Lung (tissue), 12 donors: Measurements from ENCODE around the gene ZNF155. TPM values are rescaled to one million over a fixed set of nuclear protein-coding genes. Genes with fewer than 3 reads are reported as not detected.
"Not testable (repeated sequence)": the region's sequence is repeated elsewhere in the genome, so short reads cannot be mapped to it uniquely, and the experiment has no call there.

Source experiments
- ATAC-seq: fragments of 200-7000 bp; cut with Tn5 transposase; one replicate; pipeline ENCODE4 v1.9.1; 2020; ENCODE audit warnings: moderate number of reproducible peaks; ENCODE audit not compliant: insufficient read depth, low FRiP score
- DNase-seq, 3 donors: peaks; one replicate each; pipeline ENCODE4 v3.0.0-alpha.2; 2013 to 2017
- H3K27ac ChIP-seq, 2 donors: one replicate each; pipeline ENCODE4 v1.5.1; 2013; ENCODE audit warnings: mild to moderate bottlenecking in 2 of 2, moderate library complexity in 2 of 2, control low read depth in 1 of 2, inconsistent platforms in 1 of 2, low read depth in 1 of 2, low read length in 1 of 2
- H3K27me3 ChIP-seq, 3 donors: one replicate each; pipeline ENCODE4 v1.5.1; 2013; ENCODE audit warnings: low read length in 2 of 3; ENCODE audit not compliant: control insufficient read depth in 3 of 3, insufficient read depth in 3 of 3
- H3K36me3 ChIP-seq, 4 donors: one replicate each; pipeline ENCODE4 v1.5.1; 2013; ENCODE audit warnings: low read length in 4 of 4, mild to moderate bottlenecking in 1 of 4, moderate library complexity in 1 of 4; ENCODE audit not compliant: control insufficient read depth in 4 of 4, insufficient read depth in 4 of 4
- H3K4me1 ChIP-seq, 5 donors: one replicate each; pipeline ENCODE4 v1.5.1; 2013; ENCODE audit warnings: low read length in 5 of 5, mild to moderate bottlenecking in 2 of 5, moderate library complexity in 1 of 5; ENCODE audit not compliant: control insufficient read depth in 5 of 5, insufficient read depth in 5 of 5
- H3K4me3 ChIP-seq: one replicate; pipeline ENCODE4 v1.5.1; 2013; ENCODE audit warnings: mild to moderate bottlenecking, control low read depth, moderate library complexity
- H3K9ac ChIP-seq, 2 donors: one replicate each; pipeline ENCODE4 v1.5.1; 2013; ENCODE audit warnings: low read length in 2 of 2, control low read depth in 1 of 2; ENCODE audit not compliant: insufficient read depth in 1 of 2
- H3K9me3 ChIP-seq, 4 donors: one replicate each; pipeline ENCODE4 v1.5.1; 2013; ENCODE audit warnings: low read length in 3 of 4, mild to moderate bottlenecking in 1 of 4, moderate library complexity in 1 of 4; ENCODE audit not compliant: control insufficient read depth in 4 of 4, insufficient read depth in 3 of 4
- CTCF ChIP-seq: IDR thresholded peaks from 2 replicates; pipeline ENCODE4 v1.5.1; 2012; ENCODE audit warnings: mild to moderate bottlenecking; ENCODE audit errors: control extremely low read depth, extremely low read depth
- WGBS, 2 donors: extraction: QIAGEN DNeasy Blood & Tissue Kit; methylation state at CpG; one replicate each; pipeline ENCODE4 v1.1.7; 2013; 5-methylcytosine and 5-hydroxymethylcytosine counted together
- polyA plus RNA-seq, 2 donors: library from polyadenylated mRNA; stranded (reverse); fragments of 200-250 nt; gene quantifications; one replicate each; pipeline ENCODE4 v1.2.1, GENCODE V29; 2013
- total RNA-seq, 2 donors: library from RNA; depleted of rRNA in 1 of 2; stranded (reverse); fragments of >200 nt in 1 of 2; gene quantifications; one replicate each; pipeline ENCODE4 v1.2.1, GENCODE V29; 2014 to 2021
- donor health status: control.
- donor health status: control.
- donor health status: Bipolar disorder and iron deficiency.
- donor health status: healthy.
- donor health status: DM: yes; HTN: yes; CAD: no.

ZNF155 gene
- total and polyA plus RNA-seq, 4 donors, result 4.4 to 7.8 (median 4.7) TPM

GRCh38 chr19:43939557-43940260 is 44.3 kb upstream of the ZNF155 start:
- WGBS, 2 donors, result 48 to 70% methylated on average over 3 of the region's 3 CpGs
- Histone ChIP-seq H3K27me3 (peaks cover 0 to under 1% (median 0%) of the 10 kb centered on the region in 3 donors), H3K27ac (no peak overlapping the region), H3K4me1 (no peaks in the 10 kb centered on the region), H3K9me3 (peaks cover 0 to under 1% (median 0%) of the 10 kb centered on the region in 4 donors), H3K4me3 (no peak overlapping the region), H3K36me3 (peaks cover 0 to 3% (median 0%) of the 10 kb centered on the region in 4 donors), H3K9ac (no peak overlapping the region)
- DNase-seq (no peak), ATAC-seq (no peak)
- TF ChIP-seq CTCF, result no peak

DNA sequence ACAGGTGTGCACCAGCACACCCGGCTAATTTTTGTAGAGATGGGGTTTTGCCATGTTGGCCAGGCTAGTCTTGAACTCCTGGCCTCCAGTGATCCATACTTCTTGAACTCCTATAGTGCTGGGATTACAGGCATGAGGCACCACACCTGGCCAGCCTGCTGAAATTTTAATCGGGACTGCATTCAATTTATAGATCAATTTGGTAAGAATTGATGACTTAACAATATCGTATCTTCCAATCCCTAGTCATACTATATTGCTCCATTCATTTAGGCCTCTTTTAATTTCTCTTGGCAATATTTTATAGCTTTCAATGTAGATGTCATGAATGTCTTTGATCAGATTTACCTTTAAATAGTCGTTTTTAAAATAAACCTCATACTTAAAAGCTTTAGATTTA is 43.3 kb upstream of the ZNF155 start:
- Histone ChIP-seq H3K36me3 (no peaks in the 10 kb centered on the region), H3K27me3 (peaks cover 0 to 5% (median 0%) of the 10 kb centered on the region in 3 donors), H3K4me1 (no peaks in the 10 kb centered on the region), H3K4me3 (no peak overlapping the region), H3K27ac (no peak overlapping the region), H3K9me3 (peaks cover 0 to 2% (median 0%) of the 10 kb centered on the region in 4 donors), H3K9ac (no peak overlapping the region)
- no peak for TF ChIP-seq CTCF
- 80 to 84% methylated on average over 4 of the region's 4 CpGs for WGBS, 2 donors
- DNase-seq, result no peak
- ATAC-seq, result no peak

DNA sequence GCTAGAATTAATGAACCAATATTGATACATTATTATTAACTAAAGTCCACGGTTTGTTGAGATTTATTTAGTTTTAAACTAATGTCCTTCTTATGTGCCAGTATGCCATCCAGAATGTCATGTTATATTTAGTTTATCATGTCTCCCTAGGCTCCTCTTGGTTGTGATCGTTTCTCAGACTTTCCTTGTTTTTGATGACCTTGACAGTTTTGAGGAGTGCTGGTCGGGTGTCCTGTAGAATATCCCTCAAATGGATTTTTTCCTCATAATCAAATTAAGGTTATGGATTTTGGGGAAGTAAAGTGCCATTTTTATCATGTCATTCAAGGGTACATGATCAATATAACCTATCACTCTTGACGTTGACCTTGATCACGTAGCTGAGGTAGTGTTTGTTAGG is 42.8 kb upstream of the ZNF155 start:
- Histone ChIP-seq H3K9ac (no peak overlapping the region), H3K36me3 (no peaks in the 10 kb centered on the region), H3K4me1 (no peaks in the 10 kb centered on the region), H3K4me3 (no peak overlapping the region), H3K27ac (no peak overlapping the region), H3K27me3 (peaks cover 0 to 5% (median 0%) of the 10 kb centered on the region in 3 donors), H3K9me3 (peaks cover 0 to 2% (median 0%) of the 10 kb centered on the region in 4 donors)
- DNase-seq (no peak), ATAC-seq (no peak)
- no peak for TF ChIP-seq CTCF
- WGBS, 2 donors, result 56 to 69% methylated on average over 5 of the region's 5 CpGs

DNA sequence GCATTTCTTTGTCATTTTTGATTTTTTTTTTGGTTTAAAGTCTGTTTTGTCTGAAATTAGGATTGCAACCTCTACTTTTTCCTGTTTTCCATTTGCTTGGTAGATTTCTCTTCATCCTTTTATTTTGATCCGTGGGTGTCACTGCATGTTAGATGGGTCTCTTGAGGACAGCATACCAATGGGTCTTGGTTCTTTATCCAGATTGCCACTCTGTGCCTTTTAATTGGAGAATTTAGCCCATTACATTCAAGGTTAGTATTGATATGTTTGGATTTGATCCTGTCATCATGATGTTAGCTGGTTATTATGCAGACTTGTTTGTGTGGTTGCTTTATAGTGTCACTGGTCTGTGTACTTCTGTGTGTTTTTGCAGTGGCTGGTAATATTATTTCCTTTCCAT is 36.6 kb upstream of the ZNF155 start:
- not testable (repeated sequence) for DNase-seq, H3K4me1 ChIP-seq, H3K4me3 ChIP-seq, ATAC-seq, H3K36me3 ChIP-seq, H3K27ac ChIP-seq, H3K27me3 ChIP-seq, H3K9ac ChIP-seq
- 0% methylated on average over 1 of the region's 1 CpG for WGBS, 2 donors
- peaks cover 0 to 14% (median 5%) of the 10 kb centered on the region in 4 donors for H3K9me3 ChIP-seq

DNA sequence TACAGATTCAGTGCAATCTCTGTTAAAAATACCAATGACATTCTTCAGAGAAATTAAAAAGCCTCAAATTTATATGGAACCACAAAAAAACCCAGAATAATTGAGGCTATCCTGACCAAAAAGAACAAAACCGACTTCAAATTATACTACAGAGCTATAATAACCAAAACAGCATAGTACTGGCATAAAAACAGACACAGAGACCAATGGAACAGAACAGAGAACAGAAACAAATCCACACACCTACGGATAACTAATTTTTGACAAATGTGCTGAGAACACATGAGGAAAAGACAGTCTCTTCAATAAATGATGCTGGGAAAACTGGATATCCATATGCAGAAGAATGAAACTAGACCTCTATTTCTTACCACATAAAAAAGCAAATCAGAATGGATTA is 34.2 kb upstream of the ZNF155 start:
- not testable (repeated sequence) for H3K27me3 ChIP-seq, H3K9ac ChIP-seq, DNase-seq, H3K4me3 ChIP-seq, H3K27ac ChIP-seq, ATAC-seq, H3K4me1 ChIP-seq
- 87 to 90% methylated on average over 2 of the region's 2 CpGs for WGBS, 2 donors
- H3K9me3 ChIP-seq, result peaks cover 0 to 23% (median 7%) of the 10 kb centered on the region in 4 donors
- peaks cover 0 to 30% (median 10%) of the 10 kb centered on the region in 4 donors for H3K36me3 ChIP-seq
